GM19099 (cell line): ENCODE results near the gene ADAM12.

Experiments used
- POLR2A ChIP-seq: IDR thresholded peaks from 3 replicates; pipeline ENCODE4 v1.6.1; 2011; ENCODE audit warnings: low read depth; ENCODE audit not compliant: insufficient read length; ENCODE audit errors: extremely low read depth

ADAM12 gene

GRCh38 chr10:126157189-126157588 lies 231.1 kb downstream of the ADAM12 start:
- no peak for TF ChIP-seq POLR2A

DNA sequence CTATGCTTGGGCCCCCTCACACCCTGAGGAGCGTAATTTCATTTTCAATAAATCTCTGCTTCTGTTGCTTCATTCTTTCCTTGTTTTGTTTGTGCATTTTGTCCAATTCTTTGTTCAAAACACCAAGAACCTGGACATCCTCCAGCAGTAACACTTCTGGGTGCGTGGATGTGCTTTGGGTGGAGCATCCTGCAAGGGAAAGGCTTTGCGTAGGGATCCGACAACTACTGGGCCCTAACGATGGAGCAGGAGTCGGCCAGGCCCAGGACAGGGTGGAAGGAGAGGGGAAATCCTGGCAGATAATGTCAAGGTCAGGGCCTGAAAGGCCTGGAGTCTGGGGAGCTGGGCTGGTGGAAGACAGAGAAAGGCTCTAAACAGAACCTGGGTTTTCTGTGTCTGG lies 231.8 kb downstream of the ADAM12 start:
- TF ChIP-seq POLR2A, result no peak

GRCh38 chr10:126156012-126156411 lies 232.3 kb downstream of the ADAM12 start:
- TF ChIP-seq POLR2A, result no peak

- TF ChIP-seq POLR2A, result no peak
These were observed 232.7 kb downstream of the ADAM12 start for GRCh38 chr10:126155528-126155927.

- TF ChIP-seq POLR2A, result no peak
These were observed 234.3 kb downstream of the ADAM12 start for GRCh38 chr10:126153711-126154628.

- no peak for TF ChIP-seq POLR2A
These were observed 240.2 kb downstream of the ADAM12 start for GRCh38 chr10:126147866-126148587.

GRCh38 chr10:126146771-126147170 lies 241.5 kb downstream of the ADAM12 start:
- TF ChIP-seq POLR2A, result no peak

GRCh38 chr10:126143117-126143516 lies 245.2 kb downstream of the ADAM12 start:
- TF ChIP-seq POLR2A, result no peak

GRCh38 chr10:126140746-126141273 lies 247.5 kb downstream of the ADAM12 start:
- no peak for TF ChIP-seq POLR2A

GRCh38 chr10:126137562-126138221 lies 250.6 kb downstream of the ADAM12 start:
- TF ChIP-seq POLR2A, result no peak

DNA sequence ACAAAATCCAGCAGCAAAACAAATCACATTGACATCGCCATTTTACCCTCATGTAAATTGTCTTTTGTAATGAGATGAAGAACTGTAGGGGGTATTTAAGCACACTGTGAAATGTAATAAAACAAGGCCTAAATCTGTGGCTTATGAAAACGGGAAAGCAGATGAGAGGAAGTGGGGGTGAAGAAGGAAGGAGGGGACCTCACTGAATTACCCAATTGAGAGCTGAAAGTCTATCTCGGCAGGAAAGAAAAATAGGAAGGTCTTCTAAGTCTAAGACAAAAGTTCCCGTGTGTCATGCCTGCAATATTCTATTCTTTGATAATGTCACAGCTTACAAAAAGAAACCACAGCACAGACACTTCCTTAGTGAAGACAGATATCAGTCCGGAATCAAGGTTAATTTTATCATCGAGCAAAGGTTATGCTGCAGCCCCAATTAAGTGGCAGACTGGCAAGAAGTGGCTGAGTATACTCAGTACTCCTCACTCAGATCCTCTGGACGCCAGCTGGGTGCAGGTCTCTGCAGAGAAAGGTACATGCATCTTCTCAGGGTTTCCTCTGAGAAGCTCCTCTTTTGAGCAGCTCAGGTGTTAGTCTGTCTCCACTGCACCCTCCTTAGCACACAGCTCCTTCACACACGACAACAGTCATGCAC lies 252.2 kb downstream of the ADAM12 start:
- TF ChIP-seq POLR2A, result no peak

DNA sequence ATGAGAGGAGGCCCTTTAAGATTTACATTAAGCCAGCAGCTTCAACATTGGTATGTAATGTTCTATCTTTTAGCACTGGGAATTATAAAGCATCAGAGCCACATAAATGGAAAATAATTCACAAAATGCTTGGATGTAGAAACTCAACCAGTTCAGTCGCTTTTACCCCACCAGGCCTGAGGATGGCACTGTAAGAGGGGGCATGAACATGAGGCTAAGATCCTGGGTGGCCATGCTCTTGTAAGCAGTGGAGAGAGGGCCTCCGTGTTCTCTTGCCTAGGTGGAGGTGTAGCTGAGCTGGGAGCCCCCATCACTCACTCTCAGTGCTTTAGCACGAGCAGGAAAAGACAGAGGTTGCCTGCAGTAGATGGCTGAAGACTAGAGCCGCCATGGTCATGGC lies 253.1 kb downstream of the ADAM12 start:
- no peak for TF ChIP-seq POLR2A

DNA sequence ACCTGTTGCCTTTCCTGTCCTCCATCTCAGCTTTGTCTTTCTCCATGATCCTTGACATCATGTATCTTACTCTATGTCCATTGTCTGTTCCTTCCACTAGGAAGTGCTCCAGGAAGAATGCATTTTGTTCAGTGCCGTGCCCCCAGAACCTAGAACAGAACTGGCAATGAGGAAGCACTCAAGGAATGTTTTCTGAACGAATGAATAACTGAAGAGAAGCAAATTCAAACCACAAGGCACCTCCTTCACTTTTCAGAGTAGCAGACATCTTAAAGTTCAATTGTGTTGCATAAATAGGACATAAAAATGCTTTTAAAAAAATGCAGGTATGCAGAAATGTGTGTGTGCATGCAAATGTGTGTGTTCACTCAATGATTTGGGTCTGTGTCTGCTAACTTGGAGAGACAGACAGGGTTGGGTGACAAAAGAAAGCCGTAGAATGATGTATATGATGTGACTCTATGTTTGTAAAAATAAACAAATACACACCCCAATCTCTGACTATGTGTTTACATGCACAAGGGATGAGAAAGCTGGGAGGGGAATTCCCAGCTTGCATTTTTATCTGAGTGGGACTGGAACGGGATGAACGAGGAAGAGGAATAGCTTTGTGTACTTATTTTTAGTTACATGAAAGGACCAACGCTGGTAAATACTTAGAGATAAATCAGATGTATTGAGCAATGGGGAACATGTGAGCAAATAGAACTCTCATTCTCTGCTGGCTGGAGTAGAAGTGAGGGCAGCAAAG lies 254.2 kb downstream of the ADAM12 start:
- TF ChIP-seq POLR2A, result no peak

DNA sequence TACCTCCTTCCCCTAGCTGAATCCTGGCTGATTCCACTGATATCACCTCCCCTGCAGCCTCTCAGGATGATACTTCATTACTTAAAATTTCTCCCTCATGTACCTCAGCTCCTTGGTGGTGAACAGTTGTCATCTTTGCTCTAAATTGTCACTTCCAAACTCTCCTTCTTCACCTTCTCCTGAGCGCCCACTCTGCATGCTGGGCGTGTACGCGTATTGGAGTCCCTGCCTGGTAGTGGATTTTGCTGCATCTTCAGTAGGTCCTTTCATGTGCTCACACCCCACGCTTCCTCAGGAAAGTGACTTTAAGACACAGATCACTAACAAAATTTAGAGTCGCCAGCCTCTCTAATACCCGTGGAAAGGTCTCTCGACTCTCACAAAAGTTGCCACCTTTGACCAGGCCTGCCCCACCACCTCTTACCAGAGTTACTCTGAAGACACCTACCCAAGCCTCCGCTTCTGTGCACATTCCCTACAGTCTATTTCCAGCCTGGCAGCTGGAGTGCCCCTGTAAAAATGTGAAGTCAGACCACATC lies 255.1 kb downstream of the ADAM12 start:
- no peak for TF ChIP-seq POLR2A
